HL-60/S4 (cell line): Measurements from ENCODE around the gene ZNF22.

Source experiments
- in situ Hi-C: fragments of 300-500 bp; cut with MboI; formaldehyde crosslinking; loops from 2 replicates; pipeline ENCODE4 v1.14.3; 2022; ENCODE audit warnings: low sequenced_read_pairs

The ZNF22 gene

GRCh38 chr10:44962870-44963738, 37.6 kb upstream of the ZNF22 start:
- in situ Hi-C loops, result loop anchor here (25.0 kb wide), 1 partner anchor 1551 kb away; the partner anchor contains the start of gene HNRNPF

GRCh38 chr10:44963772-44964633, 36.7 kb upstream of the ZNF22 start:
- in situ Hi-C loops, result loop anchor here (25.0 kb wide), 1 partner anchor 1552 kb away; the partner anchor contains the start of gene HNRNPF

DNA sequence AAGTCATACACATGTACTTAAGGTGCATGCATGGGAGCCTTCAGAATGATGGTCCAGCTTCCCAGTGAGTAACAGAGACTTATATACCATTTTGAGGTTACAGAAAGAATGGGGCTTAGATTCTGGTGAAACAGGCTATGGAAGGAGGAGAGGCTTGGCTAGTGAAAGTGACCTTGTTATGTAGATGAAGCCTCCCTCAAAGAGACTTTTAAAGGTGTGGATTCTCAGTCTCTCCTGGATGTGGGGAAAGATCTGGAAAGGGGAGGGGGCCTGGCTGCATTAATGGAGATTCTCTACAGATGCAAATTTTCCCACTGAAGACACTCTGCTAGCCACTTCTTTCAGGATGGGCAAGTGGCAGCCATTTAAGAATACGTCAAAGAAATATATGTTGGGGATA, 35.6 kb upstream of the ZNF22 start:
- in situ Hi-C loops, result loop anchor here (25.0 kb wide), 1 partner anchor 1553 kb away; the partner anchor contains the start of gene HNRNPF

- in situ Hi-C loops, result loop anchor here (25.0 kb wide), 1 partner anchor 1553 kb away; the partner anchor contains the start of gene HNRNPF
Observed at GRCh38 chr10:44965651-44966097, 35.0 kb upstream of the ZNF22 start.

- in situ Hi-C loops, result loop anchor here (25.0 kb wide), 1 partner anchor 1554 kb away; the partner anchor contains the start of gene HNRNPF
Observed at GRCh38 chr10:44966129-44966815, 34.5 kb upstream of the ZNF22 start.

GRCh38 chr10:44966816-44967509, 33.8 kb upstream of the ZNF22 start:
- in situ Hi-C loops, result loop anchor here (25.0 kb wide), 1 partner anchor 1555 kb away; the partner anchor contains the start of gene HNRNPF

GRCh38 chr10:44967616-44968015, 33.1 kb upstream of the ZNF22 start:
- in situ Hi-C loops, result loop anchor here (25.0 kb wide), 1 partner anchor 1555 kb away; the partner anchor contains the start of gene HNRNPF

DNA sequence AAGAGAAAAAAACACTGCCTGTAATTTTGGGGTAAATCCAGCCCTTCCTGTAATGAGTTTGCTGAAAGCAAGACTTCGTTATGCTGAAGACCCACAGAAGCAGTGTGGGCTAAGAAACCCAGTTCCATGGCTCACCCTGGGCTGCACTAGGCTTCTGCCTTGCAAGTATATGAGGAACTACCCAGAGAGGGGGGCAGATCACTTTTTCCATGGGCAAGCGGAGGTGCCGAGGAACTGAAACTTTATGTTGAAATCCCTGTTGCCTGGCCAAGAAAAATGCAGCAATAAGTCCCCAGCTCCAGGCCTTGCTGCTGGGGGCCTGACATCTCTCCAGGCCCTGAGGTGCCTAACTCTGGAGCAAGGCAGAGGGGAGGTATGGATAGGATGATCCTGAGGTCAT, 32.6 kb upstream of the ZNF22 start:
- in situ Hi-C loops, result loop anchor here (25.0 kb wide), 1 partner anchor 1556 kb away; the partner anchor contains the start of gene HNRNPF

- in situ Hi-C loops, result loop anchor here (25.0 kb wide), 1 partner anchor 1556 kb away; the partner anchor contains the start of gene HNRNPF
Observed at GRCh38 chr10:44968500-44969400, 32.0 kb upstream of the ZNF22 start.

GRCh38 chr10:44969854-44970253, 30.9 kb upstream of the ZNF22 start:
- in situ Hi-C loops, result loop anchor here (5.0 to 25.0 kb wide), 2 partner anchors 33 to 1558 kb away; partner anchors contain the start of gene HNRNPF

DNA sequence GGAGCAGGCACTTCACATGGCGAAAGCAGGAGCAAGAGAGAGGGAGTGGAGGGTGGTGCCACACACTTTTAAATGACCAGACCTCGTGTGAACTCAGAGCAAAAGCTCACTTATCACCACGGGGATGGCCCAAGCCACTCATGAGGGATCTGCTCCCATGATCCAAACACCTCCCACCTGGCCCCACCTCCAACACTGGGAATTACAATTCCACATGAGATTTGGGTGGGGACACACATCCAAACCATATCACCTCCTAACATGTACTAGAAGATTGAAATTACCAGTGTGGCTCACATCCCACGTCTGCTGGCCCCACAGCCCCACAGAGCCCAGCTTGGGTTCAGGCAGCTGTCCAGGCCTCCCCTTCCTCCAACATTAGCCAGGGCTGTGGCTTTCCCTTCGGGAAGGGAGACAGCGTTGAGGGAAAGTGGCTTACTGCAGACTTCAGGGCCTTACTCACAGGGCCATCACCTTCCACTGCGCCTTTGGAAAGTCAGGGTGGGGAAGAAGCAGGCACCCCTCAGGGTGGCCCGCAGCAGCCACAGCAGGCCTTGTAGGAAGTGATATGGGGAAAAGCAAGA, 29.8 kb upstream of the ZNF22 start:
- in situ Hi-C loops, result loop anchor here (5.0 to 25.0 kb wide), 2 partner anchors 34 to 1559 kb away; partner anchors contain the start of gene HNRNPF

DNA sequence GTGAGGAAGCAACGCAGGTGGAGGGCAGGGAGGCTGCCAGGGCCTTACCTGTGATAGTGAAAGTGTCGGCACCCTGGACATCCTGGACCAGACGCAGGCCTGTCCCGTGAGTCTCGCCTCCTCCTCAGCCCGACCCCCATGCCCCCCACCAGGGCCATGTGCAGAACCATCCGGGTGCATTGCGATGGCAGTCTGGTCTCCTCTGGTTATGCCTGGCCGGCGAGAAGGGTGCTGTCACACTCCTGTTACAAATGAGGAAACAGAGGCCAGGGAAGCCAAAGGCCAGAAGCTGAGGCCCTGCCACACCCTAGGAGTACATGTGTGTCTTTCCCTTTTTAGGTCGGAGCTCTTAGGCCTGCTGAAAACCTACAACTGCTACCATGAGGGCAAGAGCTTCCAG, 29.3 kb upstream of the ZNF22 start:
- in situ Hi-C loops, result loop anchor here (5.0 to 25.0 kb wide), 2 partner anchors 34 to 1559 kb away; partner anchors contain the start of gene HNRNPF

- in situ Hi-C loops, result loop anchor here (5.0 to 25.0 kb wide), 2 partner anchors 35 to 1560 kb away; partner anchors contain the start of gene HNRNPF
Observed at GRCh38 chr10:44971935-44972757, 28.6 kb upstream of the ZNF22 start.

- in situ Hi-C loops, result loop anchor here (5.0 to 25.0 kb wide), 2 partner anchors 36 to 1561 kb away; partner anchors contain the start of gene HNRNPF
Observed at GRCh38 chr10:44972874-44973306, 27.8 kb upstream of the ZNF22 start.

DNA sequence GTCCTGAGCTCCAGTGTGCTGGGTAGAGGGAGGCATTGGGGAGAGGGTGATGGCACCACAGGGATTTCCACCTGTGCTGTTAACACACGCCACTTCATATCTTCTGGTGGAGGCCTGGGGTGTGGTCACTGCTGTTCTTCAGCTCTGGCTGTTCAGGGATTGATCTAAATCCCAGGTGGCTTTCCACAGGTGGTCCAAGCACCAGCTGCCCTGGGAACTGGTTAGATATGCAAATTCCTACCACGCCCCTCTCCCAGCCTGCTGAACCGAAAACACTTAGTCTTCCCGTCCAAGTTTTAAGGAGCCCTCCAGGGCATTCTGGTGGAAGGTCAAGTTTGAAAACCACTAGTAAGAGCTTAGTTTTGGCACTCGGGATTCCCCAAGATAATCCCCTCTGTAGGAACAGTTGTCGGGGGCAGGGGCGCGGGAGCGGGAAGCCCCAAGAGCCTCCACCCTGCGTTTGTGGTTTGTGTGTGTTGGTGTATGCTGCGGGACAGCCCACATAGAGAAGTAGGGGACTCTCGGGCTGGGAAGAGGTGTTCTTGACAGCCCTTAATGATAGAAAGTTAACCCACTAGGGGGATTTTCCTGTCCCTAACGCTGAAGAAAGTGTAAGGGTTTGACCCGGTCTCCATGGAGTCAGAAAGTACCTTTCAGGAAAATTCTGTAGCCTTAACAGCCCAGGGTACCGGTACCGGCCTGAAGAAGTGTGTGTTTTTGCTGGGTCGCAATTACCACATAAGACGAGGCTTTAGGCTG, 27.2 kb upstream of the ZNF22 start:
- in situ Hi-C loops, result loop anchor here (5.0 to 25.0 kb wide), 2 partner anchors 36 to 1561 kb away; partner anchors contain the start of gene HNRNPF

DNA sequence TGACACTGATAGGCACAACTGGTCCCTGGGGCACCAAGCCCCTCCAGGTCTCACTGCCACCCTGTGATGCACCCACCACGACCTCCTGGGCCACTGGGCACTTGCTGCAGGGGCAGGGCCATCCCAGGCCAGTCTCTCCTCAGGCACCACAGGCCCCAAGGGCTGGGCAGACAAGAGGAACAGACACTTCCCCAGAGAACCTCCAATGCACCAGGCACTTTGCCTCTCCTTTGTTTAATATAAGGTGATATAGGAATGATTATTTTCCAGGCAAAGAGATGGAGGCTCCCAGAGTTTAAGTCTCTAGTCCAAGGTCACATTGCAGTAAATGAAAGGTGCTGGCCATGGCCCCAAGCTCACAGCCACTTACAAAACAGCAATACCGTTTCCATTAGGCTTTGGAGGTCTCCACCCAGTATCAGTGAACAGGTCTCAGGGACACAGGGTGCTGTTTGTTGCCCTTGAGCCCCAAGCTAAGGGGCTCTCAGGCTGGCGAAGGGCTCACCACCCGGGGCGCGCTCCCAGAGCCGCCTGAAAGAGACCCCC, 26.6 kb upstream of the ZNF22 start:
- in situ Hi-C loops, result loop anchor here (5.0 to 25.0 kb wide), 2 partner anchors 37 to 1562 kb away; partner anchors contain the start of gene HNRNPF
